ENCODE results near the gene FSCN2.
"Not testable (repeated sequence)": the region's sequence is repeated elsewhere in the genome, so short reads cannot be mapped to it uniquely, and the experiment has no call there.

FSCN2 gene

DNA sequence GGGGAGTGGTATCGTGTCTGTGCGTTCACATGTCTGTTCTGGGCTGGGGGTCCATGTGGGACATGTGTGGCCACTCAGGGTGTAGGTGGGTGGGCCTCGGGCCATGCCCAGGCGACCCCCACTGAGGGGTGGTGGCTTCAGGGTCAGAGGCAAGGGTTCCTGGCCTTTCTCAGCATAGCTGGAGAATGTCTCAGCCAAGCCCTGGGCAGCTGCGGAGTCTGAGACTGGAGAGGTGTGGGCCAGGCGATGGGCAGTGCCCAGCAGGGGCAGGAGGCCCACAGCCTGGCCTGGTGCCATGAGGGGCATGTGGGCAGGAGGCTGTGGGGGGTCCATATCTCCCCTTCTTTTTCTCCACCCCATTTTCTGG is 1.2 kb downstream of the FSCN2 start:
- TF ChIP-seq, protein P1, sequence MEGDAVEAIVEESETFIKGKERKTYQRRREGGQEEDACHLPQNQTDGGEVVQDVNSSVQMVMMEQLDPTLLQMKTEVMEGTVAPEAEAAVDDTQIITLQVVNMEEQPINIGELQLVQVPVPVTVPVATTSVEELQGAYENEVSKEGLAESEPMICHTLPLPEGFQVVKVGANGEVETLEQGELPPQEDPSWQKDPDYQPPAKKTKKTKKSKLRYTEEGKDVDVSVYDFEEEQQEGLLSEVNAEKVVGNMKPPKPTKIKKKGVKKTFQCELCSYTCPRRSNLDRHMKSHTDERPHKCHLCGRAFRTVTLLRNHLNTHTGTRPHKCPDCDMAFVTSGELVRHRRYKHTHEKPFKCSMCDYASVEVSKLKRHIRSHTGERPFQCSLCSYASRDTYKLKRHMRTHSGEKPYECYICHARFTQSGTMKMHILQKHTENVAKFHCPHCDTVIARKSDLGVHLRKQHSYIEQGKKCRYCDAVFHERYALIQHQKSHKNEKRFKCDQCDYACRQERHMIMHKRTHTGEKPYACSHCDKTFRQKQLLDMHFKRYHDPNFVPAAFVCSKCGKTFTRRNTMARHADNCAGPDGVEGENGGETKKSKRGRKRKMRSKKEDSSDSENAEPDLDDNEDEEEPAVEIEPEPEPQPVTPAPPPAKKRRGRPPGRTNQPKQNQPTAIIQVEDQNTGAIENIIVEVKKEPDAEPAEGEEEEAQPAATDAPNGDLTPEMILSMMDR (IDR thresholded peaks at IDR 0.05; ENCODE audit: low read length, missing control alignments), result no peak
- DNase-seq (ENCODE audit: low read depth), result no peak
- H3K4me3 ChIP-seq (replicated peaks; ENCODE audit: low read depth, low read length), result no peak overlapping the region

DNA sequence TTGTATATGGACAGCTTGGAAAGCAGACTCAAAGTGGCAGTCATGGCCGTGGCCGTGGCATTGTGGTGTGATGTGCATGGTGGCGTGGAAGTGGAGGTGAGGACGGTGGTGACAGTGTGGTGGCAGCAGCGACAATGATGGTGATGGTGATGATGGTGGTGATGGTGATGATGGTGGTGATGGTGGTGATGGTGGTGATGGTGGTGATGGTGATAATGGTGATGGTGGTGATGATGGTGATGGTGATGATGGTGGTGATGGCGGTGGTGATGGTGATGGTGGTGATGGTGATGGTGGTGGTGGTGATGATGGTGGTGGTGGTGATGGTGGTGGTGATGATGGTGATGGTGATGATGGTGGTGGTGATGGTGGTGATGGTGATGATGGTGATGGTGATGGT is 2.8 kb downstream of the FSCN2 start:
- not testable (repeated sequence) for H3K4me3 ChIP-seq (replicated peaks; ENCODE audit: low read depth, low read length); DNase-seq (ENCODE audit: low read depth)

DNA sequence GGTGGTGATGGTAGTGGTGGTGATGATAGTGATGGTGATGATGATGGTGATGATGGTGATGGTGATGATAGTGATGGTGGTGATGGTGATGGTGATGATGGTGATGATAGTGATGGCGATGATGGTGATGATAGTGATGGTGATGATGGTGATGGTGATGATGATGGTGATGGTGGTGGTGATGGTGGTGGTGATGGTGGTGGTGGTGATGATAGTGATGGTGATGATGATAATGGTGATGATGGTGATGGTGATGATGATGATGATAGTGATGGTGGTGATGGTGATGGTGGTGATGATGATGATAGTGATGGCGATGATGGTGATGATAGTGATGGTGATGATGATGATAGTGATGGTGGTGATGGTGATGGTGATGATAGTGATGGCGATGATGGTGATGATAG is 3.8 kb downstream of the FSCN2 start:
- H3K4me3 ChIP-seq (replicated peaks; ENCODE audit: low read depth, low read length); DNase-seq (ENCODE audit: low read depth): not testable (repeated sequence)

DNA sequence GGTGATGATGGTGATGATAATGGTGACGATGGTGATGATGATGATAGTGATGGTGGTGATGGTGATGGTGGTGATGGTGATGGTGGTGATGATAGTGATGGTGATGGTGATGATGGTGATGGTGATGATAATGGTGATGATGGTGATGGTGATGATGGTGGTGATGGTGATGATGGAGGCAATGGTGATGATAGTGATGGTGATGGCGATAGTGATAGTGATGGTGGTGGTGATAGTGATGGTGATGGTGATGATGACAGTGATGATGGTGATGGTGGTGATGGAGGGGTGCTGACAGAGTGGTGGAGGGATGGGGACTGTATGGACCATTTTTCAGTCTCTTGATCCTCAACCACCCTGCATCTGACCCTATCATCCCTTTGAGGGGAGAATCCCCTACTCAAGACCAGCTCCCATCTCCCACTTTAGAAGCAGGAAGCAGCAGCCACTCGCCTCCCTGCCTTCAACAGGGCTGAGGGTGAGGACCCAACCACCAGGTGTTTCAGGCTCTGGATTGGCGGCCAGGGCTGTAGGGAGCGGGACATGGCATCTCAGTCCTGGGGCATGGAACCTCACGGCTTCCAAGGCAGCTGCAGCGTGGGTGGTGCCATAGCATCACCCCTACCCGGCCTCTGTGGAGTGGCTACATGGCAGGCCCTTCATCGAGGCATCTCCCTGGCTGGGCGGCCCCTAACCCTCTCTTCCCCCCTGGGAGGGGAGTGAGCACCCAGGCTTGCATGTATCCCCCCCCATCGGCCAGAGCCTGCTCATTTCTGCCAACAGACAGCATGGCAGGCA is 4.5 kb downstream of the FSCN2 start:
- TF ChIP-seq, protein P1 (IDR thresholded peaks at IDR 0.05; ENCODE audit: low read length, missing control alignments), result no peak
- no peak for DNase-seq (ENCODE audit: low read depth)
- no peak overlapping the region for H3K4me3 ChIP-seq (replicated peaks; ENCODE audit: low read depth, low read length)

DNA sequence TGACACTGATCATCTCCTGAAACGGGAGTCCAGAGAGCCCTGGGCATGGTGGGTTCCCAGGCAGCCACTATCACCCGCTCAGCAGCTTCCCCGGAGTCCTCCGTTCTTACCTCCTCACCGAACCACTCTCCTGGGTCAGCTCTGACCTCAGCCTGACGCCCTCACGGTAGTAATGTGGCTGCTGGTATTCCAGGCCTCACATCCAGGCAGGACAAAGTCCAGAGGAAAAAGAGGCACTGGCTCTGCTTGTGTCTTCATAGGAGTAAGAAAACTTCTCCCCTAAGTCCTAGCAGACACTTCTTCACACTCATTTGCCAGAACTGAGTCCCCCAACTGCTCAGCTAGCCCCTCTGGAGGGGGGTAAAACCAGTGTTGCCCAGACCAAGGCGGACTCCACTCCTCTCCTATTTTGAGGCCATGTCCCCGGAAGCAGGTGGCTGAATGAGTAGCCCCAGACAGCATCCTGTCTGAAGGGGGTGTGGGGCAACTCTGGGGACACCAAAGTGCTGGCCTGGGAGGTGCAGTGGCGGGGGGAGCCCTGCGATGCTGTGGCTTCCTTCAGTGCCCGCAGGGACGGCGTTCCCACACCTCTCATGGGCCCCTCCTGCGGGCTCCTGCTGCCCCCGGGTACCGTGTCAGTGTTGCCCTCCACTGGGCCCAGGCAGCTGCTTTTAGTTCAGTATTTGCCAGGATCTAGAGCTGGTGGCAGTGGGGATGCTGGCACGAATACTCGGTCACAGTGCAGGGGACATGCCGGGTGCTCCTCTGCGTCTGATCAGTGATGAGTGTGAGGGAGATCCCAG is 5.4 kb downstream of the FSCN2 start:
- TF ChIP-seq, protein P1 (IDR thresholded peaks at IDR 0.05; ENCODE audit: low read length, missing control alignments), result no peak

DNA sequence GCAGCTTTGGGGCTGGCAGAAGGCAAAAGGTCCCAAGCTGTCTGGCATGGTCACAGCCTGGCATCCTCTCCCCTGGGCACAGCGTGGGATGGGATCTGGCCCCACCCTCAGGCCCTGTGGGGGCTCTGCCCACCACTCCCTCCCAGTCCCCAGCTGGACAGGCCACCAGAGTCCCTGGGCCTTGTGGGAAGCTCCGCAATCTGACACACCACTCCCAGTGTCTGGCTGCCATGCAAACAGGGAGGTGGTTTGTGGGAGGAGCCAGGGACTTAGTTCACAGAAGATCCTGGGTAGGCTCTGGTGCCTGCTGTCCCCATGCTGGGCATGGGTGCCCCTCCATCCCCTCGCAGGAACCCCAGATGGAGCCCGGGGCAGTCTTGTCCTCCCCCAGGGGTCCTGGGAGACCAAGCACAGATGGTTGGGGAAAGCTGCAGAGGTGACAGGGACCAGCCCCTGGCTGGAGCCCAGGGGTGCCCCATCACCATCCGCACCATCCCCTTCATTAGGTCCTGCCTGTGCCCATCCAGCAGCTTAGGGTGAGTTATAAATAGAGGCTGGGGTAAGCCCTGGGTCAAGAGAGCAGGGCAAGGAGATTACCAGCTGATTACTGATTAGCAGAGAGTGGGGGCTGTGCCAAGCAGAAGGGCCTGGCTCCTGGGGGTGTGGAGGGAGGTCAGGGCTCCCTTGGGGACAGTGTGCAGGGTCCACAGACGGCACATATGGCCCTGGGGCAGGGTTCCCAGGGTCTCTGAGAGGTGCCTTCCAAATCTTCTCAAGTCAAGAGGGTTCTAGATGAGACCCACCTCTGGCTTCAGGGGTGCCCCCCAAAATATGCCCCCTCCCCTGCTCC is 6.2 kb downstream of the FSCN2 start:
- DNase-seq (ENCODE audit: low read depth), result no peak
- TF ChIP-seq, protein P1 (IDR thresholded peaks at IDR 0.05; ENCODE audit: low read length, missing control alignments), result no peak

More for the DNA sequence above, 5.4 kb downstream of the FSCN2 start:
- DNase-seq (ENCODE audit: low read depth), result no peak
- H3K4me3 ChIP-seq (replicated peaks; ENCODE audit: low read depth, low read length), result no peak overlapping the region

DNA sequence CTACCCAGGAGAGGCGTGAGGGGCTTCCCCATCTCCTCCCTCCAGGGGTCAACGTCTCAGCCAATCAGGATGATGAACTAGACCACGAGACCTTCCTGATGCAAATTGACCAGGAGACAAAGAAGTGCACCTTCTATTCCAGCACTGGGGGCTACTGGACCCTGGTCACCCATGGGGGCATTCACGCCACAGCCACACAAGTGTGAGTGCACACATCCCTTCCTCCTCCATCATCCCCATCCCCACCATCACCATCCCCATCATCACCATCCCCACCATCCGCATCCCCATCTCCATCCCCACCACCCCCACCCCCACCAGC is 6.8 kb downstream of the FSCN2 start:
- no peak for DNase-seq (ENCODE audit: low read depth)
- TF ChIP-seq, protein P1 (IDR thresholded peaks at IDR 0.05; ENCODE audit: low read length, missing control alignments), result no peak
- no peak overlapping the region for H3K4me3 ChIP-seq (replicated peaks; ENCODE audit: low read depth, low read length)

More for the DNA sequence above, 6.2 kb downstream of the FSCN2 start:
- no peak overlapping the region for H3K4me3 ChIP-seq (replicated peaks; ENCODE audit: low read depth, low read length)

Data from fibroblast of pulmonary artery (primary cell).